OCI-LY1 (cell line): ENCODE results near the gene HPCAL4.

Source experiments
- H2AFZ ChIP-seq: fragments of 200-600 bp; sonication (generic), shearing (Covaris generic); 2 replicates; pipeline ENCODE4 v1.6.0; 2014; ENCODE audit warnings: antibody characterized with exemption, mild to moderate bottlenecking, low read length
- H3F3A ChIP-seq: fragments of 200-600 bp; sonication (generic), shearing (Covaris generic); 2 replicates; pipeline ENCODE4 v1.6.0; 2014; ENCODE audit warnings: mild to moderate bottlenecking, antibody characterized with exemption, low read length, moderate library complexity; ENCODE audit not compliant: insufficient read depth
- H3K27ac ChIP-seq: fragments of 200-600 bp; sonication (generic); 2 replicates; pipeline ENCODE4 v1.5.1; 2014; ENCODE audit warnings: low read length, mixed run types, mild to moderate bottlenecking, low read depth; ENCODE audit not compliant: poor library complexity, severe bottlenecking
- H3K27me3 ChIP-seq: fragments of 200-600 bp; sonication (generic); 2 replicates; pipeline ENCODE4 v1.6.0; 2014; ENCODE audit warnings: antibody characterized with exemption, mild to moderate bottlenecking, low read length, moderate library complexity; ENCODE audit not compliant: insufficient read depth
- H3K36me3 ChIP-seq: fragments of 200-600 bp; sonication (generic); 2 replicates; pipeline ENCODE4 v1.6.1; 2014; ENCODE audit warnings: mild to moderate bottlenecking, antibody characterized with exemption, low read length, moderate library complexity, mixed read lengths; ENCODE audit not compliant: insufficient read depth
- H3K4me1 ChIP-seq: fragments of 200-600 bp; sonication (generic); 2 replicates; pipeline ENCODE4 v1.5.1; 2014; ENCODE audit warnings: mild to moderate bottlenecking, low read length, moderate library complexity; ENCODE audit not compliant: insufficient read depth, severe bottlenecking
- H3K4me2 ChIP-seq: fragments of 200-600 bp; sonication (generic), shearing (Covaris generic); 2 replicates; pipeline ENCODE4 v1.6.1; 2014; ENCODE audit warnings: low read length
- H3K4me3 ChIP-seq: fragments of 200-600 bp; sonication (generic); 2 replicates; pipeline ENCODE4 v1.5.1; 2014; ENCODE audit warnings: low read length, low read depth, mild to moderate bottlenecking, mixed read lengths; ENCODE audit not compliant: poor library complexity, severe bottlenecking
- H3K79me2 ChIP-seq: fragments of 200-600 bp; shearing (Covaris generic); 2 replicates; pipeline ENCODE4 v1.6.1; 2016; ENCODE audit warnings: mixed run types, low read length, mixed read lengths; ENCODE audit not compliant: insufficient read depth
- H3K9ac ChIP-seq: fragments of 200-600 bp; sonication (generic), shearing (Covaris generic); 2 replicates; pipeline ENCODE4 v1.6.1; 2014; ENCODE audit warnings: mild to moderate bottlenecking, low read length, mixed read lengths
- H3K9me2 ChIP-seq: fragments of 200-600 bp; sonication (generic), shearing (Covaris generic); 2 replicates; pipeline ENCODE4 v1.6.1; 2014; ENCODE audit warnings: low read depth, mild to moderate bottlenecking, low read length, mixed read lengths
- H3K9me3 ChIP-seq: fragments of 200-600 bp; shearing (Covaris generic); 2 replicates; pipeline ENCODE4 v1.6.1; 2014; ENCODE audit warnings: low read length, mixed read lengths
- H4K20me1 ChIP-seq: fragments of 200-600 bp; sonication (generic), shearing (Covaris generic); 2 replicates; pipeline ENCODE4 v1.6.0; 2016; ENCODE audit warnings: mild to moderate bottlenecking, low read length; ENCODE audit not compliant: insufficient read depth
- EZH2 ChIP-seq: fragments of 200-600 bp; sonication (generic), shearing (Covaris generic); IDR thresholded peaks from 2 replicates; pipeline ENCODE4 v1.8.0; 2017; ENCODE audit warnings: borderline replicate concordance, mixed run types, mild to moderate bottlenecking, antibody characterized with exemption, low read length, moderate library complexity, mixed read lengths
- TF ChIP-seq, protein P1 (sequence below): fragments of 200-600 bp; sonication (generic), shearing (Covaris generic); IDR thresholded peaks from 2 replicates; pipeline ENCODE4 v1.5.1; 2017; ENCODE audit warnings: mild to moderate bottlenecking, antibody characterized with exemption, low read length, moderate library complexity, mixed read lengths

HPCAL4 gene

DNA sequence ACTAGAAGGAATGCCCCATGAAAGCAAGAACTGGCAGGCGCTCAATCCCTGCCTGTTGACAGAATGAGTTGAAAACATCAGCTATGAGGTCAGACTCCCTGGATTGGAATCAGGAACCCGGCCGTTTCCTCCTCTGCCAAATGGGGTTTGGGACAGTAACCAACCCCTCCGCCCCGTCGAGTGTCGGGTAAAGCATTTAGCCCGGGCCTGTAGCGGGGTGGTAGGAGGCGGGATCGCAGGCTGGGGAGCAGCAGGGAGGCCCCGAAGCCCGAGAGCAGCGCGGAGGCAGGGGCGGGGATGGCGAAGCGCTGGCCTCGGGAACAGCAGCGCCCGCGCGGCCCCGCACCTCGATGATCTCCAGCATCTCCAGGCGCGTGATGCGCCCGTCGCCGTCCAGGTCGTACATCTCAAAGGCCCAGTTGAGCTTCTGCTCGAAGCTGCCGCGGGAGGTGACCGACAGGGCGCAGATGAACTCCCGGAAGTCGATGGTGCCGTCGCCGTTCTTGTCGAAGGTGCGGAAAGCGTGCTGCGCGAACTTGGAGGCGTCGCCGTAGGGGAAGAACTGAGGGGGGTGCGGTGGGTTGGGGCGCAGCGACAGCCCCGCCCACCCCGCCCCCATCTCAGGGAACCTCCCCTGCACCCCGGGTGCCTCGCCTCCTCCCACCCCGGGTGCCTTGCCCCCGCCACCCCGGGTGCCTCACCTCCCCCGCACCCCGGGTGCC is 7.5 kb downstream of the HPCAL4 start:
- Histone ChIP-seq H3K27ac (no peak overlapping the region), H3K4me3 (no peak overlapping the region), H3K4me1 (no peaks in the 10 kb centered on the region), H3K4me2 (no peak overlapping the region), H3F3A (no peaks in the 10 kb centered on the region), H2AFZ (no peak overlapping the region), H3K27me3 (no peaks in the 10 kb centered on the region), H3K36me3 (no peaks in the 10 kb centered on the region), H4K20me1 (no peaks in the 10 kb centered on the region), H3K9ac (no peak overlapping the region), H3K9me2 (no peaks in the 10 kb centered on the region), H3K9me3 (no peaks in the 10 kb centered on the region), H3K79me2 (no peaks in the 10 kb centered on the region)
- TF ChIP-seq, protein P1, sequence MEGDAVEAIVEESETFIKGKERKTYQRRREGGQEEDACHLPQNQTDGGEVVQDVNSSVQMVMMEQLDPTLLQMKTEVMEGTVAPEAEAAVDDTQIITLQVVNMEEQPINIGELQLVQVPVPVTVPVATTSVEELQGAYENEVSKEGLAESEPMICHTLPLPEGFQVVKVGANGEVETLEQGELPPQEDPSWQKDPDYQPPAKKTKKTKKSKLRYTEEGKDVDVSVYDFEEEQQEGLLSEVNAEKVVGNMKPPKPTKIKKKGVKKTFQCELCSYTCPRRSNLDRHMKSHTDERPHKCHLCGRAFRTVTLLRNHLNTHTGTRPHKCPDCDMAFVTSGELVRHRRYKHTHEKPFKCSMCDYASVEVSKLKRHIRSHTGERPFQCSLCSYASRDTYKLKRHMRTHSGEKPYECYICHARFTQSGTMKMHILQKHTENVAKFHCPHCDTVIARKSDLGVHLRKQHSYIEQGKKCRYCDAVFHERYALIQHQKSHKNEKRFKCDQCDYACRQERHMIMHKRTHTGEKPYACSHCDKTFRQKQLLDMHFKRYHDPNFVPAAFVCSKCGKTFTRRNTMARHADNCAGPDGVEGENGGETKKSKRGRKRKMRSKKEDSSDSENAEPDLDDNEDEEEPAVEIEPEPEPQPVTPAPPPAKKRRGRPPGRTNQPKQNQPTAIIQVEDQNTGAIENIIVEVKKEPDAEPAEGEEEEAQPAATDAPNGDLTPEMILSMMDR = no peak
- no peak for TF ChIP-seq EZH2

DNA sequence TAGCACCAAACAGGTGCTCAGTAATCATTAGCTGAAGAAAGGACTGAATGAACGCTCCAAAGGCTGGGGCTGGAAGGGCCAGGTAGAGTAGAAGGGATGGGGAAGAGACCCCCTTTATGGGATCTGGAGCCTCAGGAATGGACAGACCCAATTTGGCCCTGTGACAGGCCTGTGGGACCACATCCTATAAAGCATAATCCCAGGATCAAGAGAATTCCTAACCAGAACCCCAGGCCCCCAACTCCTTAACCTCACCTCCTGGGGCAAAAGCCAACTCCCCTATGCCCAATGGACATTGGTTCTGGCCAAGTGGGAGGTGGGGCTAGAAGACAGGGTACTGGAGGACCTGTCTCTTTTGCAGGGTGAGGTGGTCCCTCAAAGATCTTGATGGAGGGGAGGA is 9.2 kb downstream of the HPCAL4 start:
- no peaks in the 10 kb centered on the region for H3K4me1 ChIP-seq
- no peak for TF ChIP-seq EZH2
- TF ChIP-seq, protein P1 = no peak
- no peak overlapping the region for H3K27ac ChIP-seq
- H4K20me1 ChIP-seq = no peaks in the 10 kb centered on the region
- no peak overlapping the region for H2AFZ ChIP-seq
- no peaks in the 10 kb centered on the region for H3K9me2 ChIP-seq
- H3K79me2 ChIP-seq = no peaks in the 10 kb centered on the region
- no peak overlapping the region for H3K4me3 ChIP-seq
- H3K9ac ChIP-seq = no peak overlapping the region
- H3K9me3 ChIP-seq = no peaks in the 10 kb centered on the region
- no peaks in the 10 kb centered on the region for H3F3A ChIP-seq
- H3K27me3 ChIP-seq = no peaks in the 10 kb centered on the region
- H3K36me3 ChIP-seq = no peaks in the 10 kb centered on the region
- H3K4me2 ChIP-seq = no peak overlapping the region

DNA sequence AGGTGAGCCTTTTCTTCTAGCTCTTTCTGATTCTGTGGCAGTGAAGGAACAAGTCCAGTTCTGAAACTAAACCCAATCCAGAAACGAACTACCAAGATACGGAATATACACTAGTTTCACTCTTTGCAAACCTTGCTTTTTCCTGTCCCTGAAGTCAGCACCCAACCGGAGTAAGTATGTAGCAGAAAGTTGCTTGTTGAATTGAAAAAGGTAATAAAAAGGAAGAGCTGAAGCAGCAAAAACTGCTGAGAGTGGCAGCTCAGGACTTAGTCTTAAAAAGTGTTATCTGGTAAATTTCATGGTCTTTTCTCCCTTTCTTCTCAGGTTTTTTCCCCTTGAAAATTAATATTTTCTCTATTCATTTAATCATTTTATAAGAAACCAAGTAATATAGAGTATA is 9.9 kb downstream of the HPCAL4 start:
- no peak overlapping the region for H2AFZ ChIP-seq
- no peaks in the 10 kb centered on the region for H4K20me1 ChIP-seq
- H3K4me2 ChIP-seq = no peak overlapping the region
- no peak overlapping the region for H3K9ac ChIP-seq
- H3K9me2 ChIP-seq = no peaks in the 10 kb centered on the region
- H3K36me3 ChIP-seq = no peaks in the 10 kb centered on the region
- no peaks in the 10 kb centered on the region for H3K79me2 ChIP-seq
- no peak overlapping the region for H3K4me3 ChIP-seq
- H3K27me3 ChIP-seq = no peaks in the 10 kb centered on the region
- no peaks in the 10 kb centered on the region for H3F3A ChIP-seq
- TF ChIP-seq, protein P1 = no peak
- no peaks in the 10 kb centered on the region for H3K4me1 ChIP-seq
- H3K27ac ChIP-seq = no peak overlapping the region
- no peaks in the 10 kb centered on the region for H3K9me3 ChIP-seq
